CD4-positive, alpha-beta T cell treated with Interleukin-6 at 100 ng/mL for 8 hours (primary cell): ENCODE data around the gene CCM2.

Experiments used
- DNase-seq: peaks from one replicate; pipeline ENCODE4 v3.0.0-alpha.2; 2020; ENCODE audit warnings: mixed read lengths, low spot score

Gene CCM2

DNA sequence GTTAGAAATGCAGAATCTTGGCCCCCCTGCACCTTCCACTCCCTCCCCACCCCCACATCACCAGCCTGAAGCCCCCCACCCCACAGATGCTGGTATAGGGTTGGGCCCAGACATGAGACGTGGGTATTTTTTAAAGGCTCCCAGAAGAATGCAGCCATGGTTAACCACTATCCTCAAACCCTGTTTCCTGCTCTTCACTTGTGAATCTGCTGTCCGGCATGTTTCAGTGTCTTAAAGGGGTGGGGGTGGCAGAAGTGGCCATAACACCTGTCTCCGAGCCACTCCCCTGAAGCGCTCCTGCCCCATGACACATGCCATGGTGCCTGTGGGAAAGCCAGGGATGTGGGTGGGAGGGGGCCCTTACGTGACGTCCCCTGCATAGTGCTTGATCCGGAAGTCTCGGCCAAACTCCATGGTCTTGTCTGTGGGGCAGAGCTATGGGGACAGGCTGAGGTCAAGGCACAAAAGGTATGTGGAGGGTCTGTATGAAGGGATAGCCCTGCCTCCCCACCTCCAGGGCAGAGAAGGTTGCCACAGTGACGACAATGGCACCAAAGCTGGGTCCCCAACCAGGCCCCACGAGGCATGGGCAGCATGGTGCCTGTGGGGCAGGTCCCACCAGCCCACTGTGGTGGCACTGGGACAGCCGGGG, 30.8 kb upstream of the CCM2 start:
- no peak for DNase-seq

DNA sequence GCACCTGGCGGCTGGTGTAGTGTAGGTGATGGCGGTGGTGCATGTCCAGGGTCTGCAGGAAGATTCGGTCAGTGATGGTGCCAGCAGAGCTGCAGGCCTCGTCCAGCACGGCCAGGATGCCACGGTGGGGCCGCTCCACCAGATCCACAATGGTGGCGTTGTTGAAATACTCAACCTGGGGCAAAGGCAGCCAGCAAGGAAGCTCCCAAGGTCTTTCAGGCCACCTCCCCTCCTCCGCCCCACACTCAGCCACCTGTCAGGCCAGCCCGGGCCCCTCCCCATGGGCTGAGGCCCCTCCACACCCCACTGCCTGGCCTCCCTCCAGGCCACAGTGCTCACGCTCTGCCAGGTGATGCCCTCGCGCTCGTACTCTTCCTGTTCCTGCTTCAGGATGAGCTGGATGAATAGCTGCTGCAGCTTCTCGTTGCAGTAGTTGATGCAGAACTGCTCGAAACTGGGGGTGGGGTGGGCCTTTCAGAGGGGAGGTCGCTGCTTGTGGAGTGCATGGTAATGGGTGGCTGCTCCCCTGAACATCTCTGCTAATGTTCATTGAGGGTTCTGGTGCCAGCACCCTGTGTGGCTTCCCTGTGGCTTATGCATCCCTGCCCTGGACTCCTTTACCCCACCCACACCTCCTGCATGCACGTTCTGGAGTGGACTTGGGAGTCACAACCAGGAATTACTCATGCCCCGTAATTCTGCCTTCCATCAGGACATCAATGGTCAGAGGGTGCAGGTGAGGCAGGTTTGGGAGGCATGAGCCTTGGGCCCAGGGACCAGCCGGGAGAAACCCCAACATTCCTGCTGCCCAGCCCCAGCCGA, 30.1 kb upstream of the CCM2 start:
- no peak for DNase-seq

DNA sequence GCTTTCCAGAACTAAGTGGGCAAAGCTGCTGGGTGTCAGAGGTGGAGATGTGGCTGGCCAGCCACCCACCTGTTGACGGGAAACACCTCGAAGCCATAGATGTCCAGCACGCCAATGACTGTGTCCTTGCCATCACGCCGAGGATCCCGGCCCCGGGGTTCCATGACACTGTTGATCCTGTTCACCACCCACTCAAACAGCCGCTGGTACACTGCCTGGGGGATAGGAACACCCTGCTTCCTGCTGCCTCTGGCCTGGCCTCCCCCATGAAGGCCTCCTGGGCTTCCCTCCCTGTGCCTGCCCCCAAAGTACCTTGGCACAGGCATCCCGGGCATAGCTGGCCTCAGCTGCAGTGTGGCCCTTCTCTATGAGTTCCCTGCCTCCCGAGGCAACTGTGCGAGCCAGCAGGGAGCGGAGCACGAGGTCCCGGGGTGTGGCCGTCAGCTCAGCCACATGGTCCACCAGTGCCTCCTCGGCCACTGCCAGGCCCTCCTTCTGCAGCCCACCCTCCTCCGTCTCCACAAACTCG, 29.4 kb upstream of the CCM2 start:
- DNase-seq: no peak

DNA sequence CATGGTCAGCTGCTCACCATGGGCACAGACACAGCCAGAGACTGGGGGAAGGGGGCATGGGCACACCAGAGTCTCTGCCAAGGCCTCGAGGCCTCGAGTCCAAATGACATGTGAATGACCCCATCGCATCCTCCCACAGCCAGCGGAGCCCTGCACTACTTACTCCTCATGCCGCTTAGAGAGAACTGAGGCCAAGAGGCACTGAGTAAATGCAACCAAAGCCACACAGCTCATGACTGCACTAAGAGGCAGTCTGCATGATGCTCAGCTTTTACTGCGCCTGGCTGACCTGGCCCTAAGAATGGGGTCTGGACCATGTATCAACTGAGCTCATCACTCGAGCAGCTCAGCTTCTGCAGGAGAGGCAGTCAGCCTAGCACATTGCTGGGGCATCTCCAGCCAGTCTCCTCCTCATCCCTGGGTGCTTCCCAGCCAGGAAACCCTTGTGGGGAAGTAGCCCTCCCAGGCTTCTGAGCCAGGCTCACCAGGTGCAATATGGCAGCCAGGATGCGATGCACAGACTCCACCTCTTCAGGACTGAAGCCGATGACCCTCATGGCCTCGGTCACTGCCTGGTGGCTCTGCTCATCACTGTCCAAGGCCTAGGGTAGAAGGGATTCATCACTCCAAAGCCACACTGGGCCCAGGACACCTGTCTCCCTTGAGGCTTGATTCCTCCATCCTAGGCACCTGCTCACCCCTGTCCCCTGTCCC, 28.7 kb upstream of the CCM2 start:
- DNase-seq: no peak

DNA sequence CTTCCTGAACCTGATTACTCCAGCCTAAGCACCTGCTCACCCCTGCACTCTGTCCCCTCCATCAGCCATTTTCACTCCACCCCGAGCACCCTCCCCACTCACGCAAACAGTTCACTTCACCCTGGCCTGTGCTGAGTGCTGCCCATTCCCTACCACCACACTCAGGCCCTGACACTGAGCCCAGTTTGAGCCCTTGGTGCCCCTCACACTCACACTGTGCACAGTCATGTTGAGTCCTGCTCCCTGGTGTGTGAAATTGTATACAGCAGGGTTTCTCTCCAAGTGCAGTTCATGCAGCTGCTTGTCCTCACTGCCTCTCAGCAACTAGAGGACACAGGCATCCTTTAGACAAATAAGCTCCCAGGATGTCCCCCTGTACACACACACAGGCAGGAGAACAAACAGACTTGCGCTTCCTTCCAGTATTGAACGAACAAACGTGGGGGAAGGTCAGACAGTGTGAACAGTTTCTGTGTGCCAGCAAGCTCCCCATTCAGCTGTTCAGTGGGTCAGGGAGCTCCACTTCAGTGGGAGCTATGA, 28.0 kb upstream of the CCM2 start:
- no peak for DNase-seq

DNA sequence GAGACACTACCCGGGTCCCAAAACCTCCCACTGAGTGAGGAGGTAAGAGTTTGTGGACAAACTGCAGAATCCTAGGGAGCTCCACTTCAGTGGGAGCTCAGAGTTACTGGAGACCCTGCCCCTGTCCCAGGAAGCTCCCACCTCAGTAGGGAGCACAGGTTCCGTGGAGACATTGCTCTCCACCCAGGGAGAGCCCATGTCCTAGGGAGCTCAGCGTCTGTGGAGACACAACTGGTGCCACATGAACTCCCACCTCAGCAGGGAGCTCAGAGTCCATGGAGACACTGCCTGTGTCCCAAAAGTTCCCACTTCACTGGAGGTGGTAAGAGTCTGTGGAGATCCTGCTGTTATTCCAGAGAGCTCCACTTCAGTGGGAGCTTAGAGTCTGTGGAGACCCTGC, 27.4 kb upstream of the CCM2 start:
- DNase-seq: no peak

DNA sequence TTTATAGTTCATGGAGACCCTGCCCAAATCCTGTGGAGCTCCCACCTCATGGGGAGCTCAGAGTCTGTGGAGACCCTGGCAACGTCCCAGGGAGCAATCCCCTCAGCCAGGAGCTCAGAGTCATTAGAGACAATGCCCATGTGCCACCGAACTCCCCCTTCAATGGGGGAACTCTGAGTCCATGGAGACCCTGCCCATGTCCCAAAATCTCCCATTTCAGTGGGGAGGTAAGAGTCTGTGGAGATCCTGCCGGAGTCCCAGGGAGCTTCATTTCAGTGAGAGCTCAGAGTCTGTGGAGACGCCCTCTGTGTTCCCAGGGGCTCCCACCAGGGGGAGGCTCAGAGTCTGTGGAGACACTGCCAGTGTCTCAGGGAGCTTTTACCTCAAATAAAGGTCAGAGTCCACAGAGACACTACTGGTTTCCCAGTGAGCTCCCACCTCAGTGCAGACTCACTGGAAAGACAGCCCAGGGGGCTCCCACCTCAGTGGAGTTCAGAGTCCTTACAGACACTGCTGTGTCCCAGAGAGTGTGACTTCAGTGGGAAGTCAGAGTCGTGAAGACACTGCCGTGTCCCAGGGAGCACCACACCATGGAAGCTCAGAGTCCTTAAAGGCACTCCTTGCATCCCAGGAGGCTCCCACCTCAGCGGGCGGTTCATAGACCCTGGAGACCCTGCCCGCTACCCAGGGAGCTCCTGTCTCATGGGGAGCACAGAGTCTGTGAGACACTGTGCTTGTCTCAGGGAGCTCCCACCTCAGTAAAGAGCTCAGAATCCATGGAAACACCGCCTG, 26.2 kb upstream of the CCM2 start:
- peak; percentile 54 for DNase-seq

DNA sequence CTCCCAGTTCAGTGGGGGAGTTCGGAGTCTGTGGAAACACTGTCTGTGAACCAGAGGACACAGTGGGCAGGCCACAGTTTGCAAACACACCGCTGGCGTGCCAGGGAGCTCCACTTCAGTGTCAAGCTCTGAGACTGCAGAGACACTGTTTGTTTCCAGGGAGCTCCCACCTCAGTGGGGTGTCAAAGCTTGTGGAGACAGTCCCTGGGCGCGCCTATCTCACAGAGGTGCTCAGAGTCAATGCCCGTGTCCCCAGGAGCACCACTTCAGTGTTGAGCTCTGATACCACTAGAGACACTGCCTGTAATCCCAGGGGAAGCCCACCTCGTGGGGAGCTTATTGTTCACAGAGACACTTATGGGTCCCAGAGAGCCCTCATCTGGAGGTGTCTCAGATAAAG, 25.5 kb upstream of the CCM2 start:
- DNase-seq: no peak

DNA sequence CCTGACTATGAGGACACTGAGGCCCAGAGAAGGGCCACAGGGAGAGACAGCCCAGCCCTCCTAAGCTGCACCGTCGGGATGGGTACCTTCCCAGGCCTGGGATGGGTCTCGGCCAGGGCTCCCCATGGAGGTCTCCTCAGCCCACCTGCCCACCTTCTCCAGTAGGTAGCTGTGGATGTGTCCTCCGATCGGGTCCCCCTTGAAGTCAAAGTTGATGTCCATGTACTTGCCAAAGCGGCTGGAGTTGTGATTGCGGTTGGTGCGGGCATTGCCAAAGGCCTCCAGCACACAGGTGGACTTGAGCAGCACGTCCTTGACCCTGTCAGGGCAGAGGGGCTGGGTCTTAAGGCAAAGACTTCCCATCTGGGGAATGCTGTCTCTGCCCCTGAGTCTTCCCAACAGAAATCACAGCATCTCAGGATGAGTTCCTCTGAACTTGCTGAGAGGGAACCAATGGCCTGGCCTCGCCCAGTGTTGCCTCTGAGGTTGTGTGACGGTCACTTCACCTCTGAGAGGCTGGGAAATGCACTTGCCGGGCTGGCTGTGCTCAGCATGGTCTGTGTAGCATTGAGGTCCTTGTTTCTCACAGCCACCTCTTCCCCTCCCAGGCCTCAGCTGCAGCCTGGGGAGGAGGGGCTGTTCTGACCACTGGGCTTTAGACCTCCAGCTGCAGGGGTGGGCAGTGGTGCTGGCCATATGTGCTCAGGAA, 24.5 kb upstream of the CCM2 start:
- DNase-seq: no peak

DNA sequence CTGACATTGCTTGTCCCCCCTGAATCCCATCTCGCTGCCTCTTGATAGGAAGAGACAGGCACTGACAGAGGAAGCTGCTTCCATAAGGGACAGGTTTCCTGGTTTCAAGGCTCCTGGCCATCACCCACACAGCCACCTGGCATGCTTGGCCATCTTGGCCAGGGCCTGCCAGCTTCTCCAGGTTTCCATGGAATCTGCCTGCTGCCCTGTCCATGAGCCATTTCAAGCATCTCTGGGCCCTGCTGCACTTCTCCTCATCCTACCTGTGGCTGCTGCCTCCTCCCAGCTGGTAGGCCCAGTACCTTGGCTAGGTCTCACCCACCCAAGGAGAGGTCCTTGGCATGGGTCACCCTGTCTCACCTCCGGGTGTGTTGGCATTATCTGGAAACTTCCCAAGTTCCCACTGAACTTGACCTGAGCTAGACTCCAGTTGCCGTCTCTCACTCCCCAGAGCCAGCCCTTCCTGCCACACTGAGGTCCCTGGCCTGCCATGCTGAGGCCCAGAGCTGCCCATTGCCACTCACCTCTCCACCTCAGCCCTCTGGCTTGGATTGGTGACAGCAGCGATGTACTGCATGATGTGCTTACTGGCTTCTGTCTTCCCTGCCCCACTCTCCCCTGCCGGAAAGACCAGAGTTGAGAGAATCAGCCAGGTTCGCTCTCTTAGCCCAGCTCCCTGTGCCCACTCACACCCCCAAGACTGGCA, 23.8 kb upstream of the CCM2 start:
- DNase-seq: no peak

DNA sequence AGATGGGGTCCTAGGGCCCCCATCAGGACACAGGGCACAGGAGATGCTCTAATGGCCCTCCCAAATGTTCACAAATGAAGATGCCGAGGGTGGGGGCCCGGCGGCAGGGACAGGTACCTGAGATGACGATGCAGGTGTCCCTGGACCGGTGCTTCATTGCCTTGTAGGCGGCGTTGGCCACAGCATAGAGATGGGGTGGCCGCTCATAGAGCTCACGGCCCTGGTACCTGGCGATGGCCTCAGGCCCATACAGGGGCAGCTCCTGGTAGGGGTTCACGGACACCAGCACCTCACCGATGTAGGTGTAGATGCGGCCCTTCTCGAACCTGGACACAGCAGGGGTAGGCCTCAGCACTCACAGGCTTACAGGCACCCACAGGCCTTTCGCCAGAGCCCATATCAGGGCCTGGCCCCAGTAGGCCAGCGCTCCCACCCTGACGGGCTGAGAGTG, 23.2 kb upstream of the CCM2 start:
- DNase-seq: no peak

DNA sequence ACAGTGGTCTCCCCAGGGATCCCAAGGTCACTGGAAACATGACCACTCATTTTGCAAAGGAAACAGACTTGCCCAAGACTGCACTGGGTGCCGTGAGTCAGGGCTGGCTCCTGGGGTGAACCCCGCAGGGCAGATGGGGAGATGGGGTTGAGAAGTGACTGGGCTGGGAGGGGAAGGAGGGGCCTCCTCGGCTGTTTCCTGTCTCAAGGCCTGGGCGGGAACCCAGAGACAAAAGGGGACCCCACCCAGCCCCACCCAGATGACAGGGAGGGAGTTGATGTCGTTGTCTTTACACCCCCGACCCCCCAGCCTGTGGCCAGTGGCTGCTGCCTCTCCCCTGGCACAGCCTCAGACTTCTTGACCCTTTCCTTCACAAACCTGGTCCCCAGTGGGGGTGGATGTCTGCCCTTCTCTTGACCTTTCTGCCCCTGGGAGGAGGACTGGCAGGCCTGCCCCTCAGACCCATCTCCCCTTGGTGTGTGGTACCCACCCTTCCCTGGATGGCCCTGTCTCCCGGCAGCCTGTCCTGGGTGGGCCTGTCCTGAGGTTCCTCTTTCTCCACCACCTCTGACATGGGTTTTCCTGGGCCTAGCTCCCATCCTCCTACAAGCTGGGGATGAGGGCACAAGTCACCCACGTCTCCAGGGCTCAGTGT, 22.6 kb upstream of the CCM2 start:
- peak; percentile 75 for DNase-seq

DNA sequence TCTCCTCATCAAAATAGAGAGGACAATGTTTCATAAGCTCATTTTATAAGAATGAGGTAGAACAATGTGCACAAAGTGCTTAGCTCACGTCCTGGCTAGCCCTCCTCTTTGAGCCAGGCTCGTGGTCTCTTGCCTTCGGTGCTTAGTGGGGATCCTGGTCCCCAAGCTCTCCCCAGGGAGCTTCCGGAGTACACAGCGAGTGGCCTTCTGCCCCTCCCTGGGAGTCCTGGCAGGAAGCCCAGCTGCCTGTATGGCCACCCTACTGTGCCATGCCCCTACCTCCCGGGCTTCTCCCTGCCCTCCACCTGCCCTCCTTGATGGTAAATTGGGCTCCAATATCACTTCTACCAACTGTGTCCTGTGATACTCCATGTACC, 22.1 kb upstream of the CCM2 start:
- DNase-seq: no peak

DNA sequence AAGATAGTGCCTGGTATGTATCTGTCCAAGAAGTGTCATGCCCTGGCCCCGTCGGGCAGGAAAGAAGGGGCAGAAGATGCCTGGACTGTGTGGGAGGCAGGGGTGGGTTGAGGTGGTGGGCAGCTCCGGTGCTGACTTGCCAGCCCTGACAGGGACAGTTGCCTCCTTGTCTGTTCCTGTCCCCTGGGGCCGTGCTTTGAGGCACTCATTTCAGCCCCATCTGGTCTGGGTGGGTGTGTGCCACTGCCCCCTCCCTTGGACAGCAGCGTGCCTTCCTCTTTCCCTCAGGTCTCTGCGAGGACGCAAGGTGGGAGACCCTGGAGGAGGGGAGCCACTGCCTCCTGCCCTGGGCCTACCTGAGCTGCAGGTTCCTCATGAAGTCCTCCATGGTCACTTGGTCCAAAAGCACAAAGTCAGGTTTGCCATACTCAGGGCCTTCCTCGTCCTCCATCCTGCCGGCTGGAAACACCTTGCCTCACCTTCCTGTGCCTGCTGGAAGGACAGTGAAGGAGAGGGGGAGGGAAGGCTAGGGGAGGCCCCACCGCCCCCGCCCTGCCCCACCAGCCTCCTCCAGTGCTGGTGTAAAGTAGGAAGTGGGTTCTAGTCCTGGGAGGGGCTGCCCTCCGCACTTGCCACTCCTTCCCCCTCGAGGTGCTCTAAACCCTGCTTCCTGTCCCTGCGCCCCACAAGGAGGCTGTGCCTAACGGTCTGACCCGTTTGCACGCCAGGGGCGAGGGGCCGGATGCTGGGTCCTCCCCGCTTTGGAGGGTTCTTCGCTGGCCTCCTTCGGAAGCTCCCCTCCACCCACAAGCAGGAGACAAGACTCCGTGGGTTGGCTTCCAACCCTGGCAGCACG, 21.3 kb upstream of the CCM2 start, which contains the start of gene MYO1G:
Gene MYO1G, minus strand, starts transcription at position 505 of the 856 bp plus-strand sequence. Its CDS starts 54 bp downstream, at position 451.
- peak; percentile 93 for DNase-seq

DNA sequence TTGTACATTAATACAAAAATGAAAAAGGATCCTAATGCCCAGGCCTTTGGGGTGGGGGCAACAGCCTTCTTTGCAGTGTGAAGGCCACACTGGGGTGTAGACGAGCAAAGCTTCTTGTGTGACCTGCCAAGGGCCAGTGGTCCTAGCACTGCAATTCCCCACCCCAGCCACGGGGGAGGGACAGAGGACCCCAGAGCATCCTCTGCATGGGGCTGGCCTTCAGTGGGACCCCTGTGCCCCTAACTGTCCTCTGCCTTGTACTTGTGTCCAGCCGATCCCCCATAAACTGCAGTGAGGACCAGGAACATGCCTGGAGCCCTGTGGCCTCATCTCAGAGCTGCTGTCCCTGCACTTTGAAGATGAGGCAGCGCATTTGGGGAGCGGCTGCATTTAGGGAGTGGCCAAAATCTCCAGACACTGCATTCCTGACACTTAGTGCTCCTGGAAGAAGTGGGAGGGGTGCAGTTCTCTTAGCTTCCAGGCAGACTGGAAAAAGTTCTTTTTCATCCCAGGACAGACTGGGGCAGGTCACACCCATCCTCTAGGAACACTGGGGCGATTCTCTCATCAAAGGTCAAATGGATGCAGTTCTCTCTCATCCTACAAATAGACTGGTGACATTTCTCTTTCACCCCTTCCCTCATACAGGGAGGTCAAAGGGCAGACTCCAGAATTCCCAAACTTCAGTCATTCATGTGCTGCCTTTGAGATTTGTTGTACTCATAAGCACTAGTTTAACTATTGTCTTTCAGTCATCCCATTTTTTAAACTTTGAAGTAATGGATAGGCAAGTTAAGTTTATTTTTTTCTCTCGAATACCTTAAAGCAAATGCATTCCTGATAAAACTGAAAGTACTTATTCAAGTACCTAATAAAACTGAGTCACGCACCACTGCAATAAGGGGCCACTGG, 20.3 kb upstream of the CCM2 start:
- DNase-seq: no peak

DNA sequence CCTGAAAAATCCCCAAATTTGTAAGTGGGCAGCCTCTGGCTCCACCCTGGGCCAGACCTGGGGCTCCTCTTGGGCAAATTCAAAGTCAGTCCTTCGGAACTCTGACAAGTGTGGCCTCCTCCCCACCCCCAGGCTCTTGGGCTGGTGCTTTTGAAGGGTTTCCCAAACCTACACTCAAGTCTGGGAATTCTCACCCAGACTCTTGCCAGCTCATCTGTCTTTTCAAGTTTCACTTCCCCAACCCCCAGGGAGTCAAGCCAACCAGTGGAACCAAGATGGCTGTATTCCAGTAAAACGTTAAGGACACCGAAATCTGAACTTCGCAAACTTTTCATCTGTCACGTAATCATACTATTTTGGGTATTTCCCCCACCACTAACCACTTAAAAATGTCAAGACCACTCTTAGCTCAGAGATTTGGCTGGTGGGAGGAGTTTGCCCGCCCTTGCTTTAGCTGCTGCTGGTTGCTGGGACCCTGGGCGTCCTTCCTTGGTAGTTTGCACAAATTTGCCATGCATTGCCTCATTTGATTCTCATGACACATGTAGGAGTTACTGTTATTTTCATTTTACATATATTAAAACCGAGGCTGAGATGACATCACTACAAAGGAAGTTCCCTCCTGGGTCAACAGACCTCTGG, 19.5 kb upstream of the CCM2 start:
- DNase-seq: no peak

DNA sequence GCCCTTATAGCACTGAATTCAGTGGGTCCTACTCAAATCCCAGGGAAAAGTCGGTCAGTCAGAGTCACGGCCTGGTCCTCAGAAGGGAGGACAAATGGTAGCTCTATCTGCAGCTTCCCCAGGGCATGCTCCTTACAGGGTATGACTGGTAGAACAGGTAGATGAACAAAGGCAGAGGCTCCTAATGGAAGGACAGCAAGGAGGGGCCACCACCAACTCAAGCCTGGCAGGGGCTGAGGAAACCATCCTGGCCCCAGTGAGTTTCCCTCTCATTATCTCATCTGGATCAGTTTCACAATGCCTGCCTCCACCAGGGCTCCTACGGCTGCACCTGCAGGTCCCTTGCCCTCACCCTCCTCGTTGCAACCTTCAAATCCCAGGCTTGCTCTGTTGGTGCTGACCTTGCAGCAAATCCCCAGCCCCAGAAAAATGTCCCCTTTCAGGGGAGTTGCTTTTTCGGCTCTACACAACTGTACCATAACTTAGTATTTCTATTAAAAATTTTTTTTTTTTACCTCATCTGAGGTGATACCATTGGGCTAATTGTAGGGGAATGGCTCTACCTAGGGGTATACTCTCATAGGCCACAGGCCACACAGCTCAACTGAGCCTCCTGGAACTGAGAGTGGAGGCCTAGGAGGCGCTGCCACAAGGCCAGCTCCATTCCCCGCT, 18.8 kb upstream of the CCM2 start:
- no peak for DNase-seq
